ENCODE results near the gene PIEZO1.
"Not testable (repeated sequence)": the region's sequence is repeated elsewhere in the genome, so short reads cannot be mapped to it uniquely, and the experiment has no call there.

The PIEZO1 gene

DNA sequence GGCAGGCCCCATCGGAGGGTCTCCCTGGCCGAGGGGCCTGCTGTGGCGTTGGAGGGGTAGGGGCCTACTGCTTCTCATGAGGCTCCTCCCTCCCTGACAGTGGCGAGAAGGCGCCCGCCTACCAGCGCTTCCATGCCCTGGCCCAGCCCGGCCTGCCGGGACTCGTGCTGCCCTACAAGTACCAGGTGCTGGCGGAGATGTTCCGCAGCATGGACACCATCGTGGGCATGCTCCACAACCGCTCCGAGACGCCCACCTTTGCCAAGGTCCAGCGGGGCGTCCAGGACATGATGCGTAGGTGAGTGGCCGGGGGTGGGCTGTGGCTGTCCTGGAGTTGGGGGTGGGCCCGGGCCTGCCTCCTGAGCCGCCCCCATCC, 20.3 kb upstream of the PIEZO1 start:
- no peak for DNase-seq (ENCODE audit: low spot score)

DNA sequence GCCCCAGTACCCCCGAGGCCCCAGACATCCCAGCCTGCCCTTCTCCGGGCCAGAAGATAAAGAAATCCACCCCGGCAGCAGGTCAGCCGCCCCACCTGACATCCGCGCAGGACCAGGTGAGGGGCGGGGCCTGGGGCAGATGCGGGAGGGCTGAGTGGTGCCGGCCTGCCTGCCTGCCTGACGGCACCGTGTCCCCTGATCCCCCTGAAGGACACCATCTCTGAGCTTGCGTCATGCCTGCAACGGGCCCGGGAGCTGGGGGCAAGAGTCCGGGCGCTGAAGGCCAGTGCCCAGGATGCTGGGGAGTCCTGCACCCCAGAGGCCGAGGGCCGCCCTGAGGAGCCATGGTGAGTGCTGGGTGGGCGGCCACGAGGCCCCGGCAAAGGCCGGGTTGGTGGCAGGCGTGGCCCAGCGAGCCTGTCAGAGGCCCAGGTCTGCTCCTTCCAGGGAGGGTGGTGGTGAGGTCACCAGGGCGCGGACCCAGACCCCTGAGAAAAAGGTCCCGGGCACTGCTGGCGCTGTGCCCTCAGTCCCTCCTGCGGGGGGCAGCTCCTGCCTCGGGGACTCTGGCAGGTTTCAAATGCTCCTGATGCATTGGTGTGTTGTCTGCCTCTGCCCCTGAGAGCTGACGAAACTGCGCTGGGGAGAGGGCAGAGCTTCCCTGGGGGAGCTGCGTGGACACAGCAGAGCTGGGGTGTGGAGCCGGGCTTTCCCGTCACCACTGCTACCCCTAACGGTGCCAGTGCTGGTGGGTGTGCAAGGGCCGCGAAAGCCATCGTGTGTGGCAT, 19.7 kb upstream of the PIEZO1 start:
- no peak for DNase-seq (ENCODE audit: low spot score)

DNA sequence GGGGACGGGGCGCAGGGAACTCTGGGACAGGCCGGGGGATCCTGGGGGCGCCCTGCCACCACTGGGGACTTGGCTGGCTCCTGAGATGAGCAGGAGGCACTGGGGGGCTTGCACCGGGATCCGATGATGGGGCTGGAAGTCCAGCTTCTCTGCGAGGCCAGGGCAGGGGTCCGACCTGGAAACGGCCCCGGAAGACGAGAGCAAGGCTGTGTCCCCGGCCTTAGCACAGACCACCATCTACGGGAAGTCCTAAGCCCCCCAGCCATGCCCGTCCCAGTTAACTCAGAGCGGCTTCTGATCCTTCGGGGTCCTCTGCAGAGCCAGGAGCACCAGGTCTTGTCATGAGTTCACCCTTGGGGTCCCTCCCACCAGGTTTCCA, 19.1 kb upstream of the PIEZO1 start:
- no peak for DNase-seq (ENCODE audit: low spot score)

DNA sequence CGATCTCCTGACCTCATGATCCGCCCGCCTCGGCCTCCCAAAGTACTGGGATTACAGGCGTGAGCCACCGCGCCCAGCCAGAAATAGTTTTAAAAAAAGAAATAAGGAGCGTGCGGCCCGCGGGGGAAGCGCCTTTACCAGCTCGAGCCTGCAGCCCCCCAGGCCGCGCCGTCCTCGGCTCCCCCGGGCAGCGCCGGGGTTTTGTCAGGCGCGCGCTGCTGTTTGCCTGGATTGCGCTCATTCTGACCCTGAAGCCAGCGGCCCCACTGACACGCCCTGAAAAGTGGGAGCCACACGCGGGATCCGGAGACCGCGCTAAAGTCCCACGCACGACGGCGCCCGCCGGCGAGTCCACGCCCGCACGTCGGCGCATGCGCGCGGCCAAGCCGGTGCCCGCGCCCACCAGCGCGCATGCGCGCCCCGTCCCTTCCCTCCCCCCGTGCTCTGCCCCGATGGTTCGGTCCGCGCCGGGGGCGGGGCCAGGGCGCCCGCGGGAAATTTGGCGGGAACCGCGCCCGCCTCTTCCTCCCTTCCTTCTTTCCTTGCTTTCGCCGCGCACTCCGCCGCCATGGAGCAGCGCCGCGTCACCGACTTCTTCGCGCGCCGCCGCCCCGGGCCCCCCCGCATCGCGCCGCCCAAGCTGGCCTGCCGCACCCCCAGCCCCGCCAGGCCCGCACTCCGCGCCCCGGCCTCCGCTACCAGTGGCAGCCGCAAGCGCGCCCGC, 18.4 kb upstream of the PIEZO1 start, which contains the start of gene CDT1:
CDT1 (plus strand) TSS at position 526 of the 724 bp plus-strand sequence; CDS start at position 569, 43 bp downstream.
- DNase-seq (ENCODE audit: low spot score) = peak; percentile 100

DNA sequence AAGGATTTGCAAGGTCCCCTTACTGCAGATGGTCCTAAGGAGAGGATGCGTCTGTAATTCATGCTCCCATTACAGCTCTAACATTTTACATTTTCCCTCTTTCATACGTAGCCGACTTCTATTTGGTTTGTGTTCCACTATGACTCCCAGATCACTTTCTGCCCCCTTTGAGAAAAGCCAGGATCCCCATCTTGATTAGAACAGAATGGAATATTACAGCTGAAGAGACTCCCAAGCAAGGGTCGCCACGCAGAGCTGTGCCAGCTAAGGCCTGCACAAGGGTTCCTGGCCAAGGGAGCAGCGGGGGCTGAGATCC, 15.2 kb upstream of the PIEZO1 start:
- DNase-seq (ENCODE audit: low spot score) = no peak

DNA sequence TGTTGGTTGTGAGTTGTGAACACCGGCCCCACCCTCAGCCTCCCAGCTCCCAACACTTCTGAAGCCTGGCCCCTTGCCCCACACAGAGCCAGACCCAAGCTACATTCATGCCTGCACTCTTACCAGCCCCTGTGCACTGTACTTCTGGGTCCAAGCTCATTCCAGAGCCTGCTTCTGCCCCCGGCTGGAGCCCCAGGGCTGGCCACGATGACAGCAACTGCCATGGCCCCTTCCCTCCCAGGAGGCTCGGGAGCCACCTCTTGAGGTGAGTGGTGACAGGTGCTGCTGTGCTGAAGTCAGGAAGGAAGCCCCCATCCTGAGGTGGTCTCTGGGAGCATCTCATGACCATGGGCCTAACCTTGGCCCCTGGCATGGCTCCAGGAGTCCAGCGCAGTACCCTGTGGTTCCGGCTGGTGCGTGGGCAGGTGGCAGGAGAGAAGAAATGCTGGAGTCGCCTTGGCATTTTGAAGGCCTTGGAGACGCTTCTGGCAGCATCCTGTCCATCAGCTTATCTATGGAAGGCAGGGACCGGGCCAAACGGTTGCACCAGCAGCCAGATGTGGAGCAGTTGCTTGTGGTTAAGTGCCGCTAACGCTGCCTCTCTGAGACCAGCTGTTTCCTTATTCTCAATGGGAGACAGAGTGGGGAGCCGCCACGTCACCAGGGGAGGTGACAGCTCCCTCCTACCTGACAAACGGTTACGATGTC, 14.7 kb upstream of the PIEZO1 start:
- no peak for DNase-seq (ENCODE audit: low spot score)

DNA sequence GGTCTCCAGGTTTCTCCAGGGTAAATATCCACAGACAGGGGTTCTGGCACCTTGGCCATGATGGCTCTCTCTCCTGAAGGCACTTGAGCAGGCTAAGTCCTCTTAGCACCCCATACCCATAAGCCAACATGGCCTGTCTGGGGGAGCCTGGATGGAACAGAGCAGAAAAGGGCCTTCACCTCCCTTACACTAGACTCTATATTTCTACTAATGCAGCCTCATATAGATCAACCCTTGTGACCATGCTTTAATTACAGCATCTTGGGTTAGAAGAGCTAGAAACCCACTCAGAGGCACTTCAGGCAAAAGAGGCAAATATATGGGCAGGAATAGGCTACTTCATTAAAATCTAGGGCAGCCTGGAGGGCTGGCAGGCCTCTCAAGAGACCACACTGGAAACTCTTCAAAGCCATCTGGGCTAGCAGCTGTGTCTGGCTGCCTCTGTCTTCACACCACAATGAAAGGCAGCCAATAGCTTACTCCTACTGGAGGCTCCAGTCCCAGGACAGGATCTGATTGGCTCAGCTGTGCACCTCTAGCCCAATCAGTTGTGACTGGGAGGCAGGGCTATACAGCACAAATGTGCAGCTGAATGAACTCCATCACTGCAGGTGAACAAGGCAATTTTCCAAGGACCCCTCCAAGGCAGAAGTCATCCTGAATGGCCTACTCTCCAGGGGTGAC, 13.9 kb upstream of the PIEZO1 start:
- no peak for DNase-seq (ENCODE audit: low spot score)

DNA sequence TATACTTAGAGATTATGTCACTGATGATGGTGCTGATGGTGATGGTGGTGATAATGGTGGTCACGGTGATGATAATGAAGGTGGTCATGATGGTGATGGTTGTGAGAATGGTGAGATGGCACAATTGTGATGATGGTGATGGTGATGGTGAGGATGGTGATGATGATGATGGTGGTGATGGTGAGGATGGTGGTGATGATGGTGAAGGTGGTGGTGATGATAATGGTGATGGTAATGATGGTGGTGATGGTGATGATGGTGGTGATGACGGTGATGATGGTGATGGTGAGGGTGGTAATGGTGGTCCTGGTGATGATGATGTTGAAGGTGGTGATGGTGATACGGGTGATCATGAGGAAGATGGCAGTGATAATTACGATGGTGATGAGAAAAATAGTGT, 13.1 kb upstream of the PIEZO1 start:
- DNase-seq (ENCODE audit: low spot score) = no peak

DNA sequence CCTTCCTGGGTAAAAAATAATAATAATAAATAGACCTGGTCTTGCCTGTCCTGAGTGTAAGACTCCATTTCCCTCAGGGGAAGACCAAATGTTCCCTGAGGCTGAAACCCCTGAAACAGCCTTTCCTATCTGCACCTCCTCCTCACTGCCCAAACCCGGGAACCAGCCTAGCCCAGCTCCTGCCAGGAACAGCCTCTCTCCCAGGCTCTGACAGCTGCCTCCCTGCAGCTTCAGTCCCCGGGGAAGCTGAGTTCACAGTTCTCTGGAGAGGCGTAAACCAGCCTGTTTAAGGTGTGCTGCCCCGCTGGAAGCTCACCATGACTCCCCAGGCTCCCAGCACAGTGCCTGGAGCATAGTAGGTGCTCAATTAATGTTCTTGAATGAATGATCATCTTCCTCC, 11.3 kb upstream of the PIEZO1 start:
- no peak for DNase-seq (ENCODE audit: low spot score)

DNA sequence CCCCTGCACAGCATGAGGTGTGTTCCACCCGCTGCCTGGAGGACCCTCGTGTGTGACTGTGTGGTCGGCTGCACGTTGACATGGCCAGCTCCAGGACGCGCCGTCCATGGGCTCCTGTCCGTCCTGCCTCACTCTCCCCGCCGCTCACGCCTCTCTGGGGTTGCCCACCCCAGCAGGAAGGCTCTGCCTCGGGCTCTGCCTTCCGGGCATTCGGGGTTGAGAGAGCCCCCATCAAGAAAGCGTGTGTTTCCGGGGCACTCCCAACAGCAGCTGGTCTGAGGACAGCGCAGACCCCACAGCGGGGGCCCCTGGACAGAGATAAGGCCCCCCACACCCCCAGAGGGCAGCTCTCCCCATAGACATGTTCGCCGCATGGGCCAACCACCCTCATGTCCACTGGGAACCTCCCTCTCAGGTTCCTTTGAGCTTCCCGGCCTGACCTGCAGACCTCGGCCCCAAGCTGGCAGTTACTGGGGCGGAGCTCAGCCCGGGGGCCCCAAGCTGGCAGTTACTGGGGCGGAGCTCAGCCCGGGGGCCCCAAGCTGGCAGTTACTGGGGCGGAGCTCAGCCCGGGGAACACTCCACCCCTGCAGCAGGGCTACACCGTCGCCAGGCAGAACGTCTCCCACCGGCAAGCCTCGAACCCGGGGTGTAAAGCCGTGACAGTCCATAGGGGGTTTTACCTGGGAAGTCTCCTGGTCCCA, 8.4 kb upstream of the PIEZO1 start:
- no peak for DNase-seq (ENCODE audit: low spot score)

DNA sequence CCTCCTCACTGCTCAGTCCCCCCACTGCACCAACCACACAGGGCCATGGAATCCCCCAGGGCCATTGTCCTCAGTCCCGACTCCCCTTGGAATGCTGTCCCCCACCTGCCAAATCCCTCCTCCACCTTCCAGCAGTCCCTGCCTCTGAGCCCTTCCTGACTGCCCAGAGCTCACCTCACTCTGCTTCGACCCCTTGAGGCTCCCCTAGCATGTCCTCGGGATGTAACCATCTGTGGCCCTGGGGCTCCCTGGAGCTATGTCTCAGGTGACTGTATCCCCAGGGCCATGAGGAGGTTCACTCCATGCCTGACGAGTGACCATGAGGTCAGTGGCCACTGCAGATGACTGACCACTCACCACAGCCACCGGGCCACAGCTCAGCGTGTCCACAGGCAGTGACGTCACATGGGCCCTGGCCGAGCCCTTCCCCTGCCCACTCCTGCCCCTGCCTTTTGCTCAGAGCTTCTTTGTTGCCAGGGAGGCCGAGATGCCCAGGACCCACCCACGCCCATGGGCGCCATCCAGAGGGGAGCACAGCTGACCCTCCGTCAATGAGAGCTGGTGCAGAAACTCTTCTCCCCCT, 7.7 kb upstream of the PIEZO1 start:
- DNase-seq (ENCODE audit: low spot score) = no peak

DNA sequence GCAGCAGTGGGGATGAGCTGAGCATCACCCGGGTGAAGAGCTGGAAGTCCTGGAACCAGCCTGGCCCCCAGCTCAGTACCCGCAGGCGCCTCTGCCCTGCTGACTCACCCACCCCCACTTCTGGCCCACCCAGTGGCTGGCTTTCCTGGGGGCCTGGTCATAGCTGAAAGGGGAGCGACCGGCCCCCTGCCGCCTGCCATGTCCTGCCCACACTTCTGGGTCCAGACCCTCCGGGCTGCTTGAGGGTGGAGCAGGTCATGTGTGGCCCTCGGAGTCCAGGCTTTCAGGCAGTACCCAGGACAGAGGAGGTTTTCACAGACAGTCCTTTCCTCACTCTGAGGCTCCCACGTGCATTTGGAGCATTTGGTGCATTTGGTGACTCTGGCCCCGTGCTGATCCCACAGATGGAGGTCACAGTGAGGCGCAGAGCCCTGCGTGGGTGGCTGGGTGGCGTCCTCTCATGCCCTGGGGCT, 7.1 kb upstream of the PIEZO1 start:
- DNase-seq (ENCODE audit: low spot score) = no peak

DNA sequence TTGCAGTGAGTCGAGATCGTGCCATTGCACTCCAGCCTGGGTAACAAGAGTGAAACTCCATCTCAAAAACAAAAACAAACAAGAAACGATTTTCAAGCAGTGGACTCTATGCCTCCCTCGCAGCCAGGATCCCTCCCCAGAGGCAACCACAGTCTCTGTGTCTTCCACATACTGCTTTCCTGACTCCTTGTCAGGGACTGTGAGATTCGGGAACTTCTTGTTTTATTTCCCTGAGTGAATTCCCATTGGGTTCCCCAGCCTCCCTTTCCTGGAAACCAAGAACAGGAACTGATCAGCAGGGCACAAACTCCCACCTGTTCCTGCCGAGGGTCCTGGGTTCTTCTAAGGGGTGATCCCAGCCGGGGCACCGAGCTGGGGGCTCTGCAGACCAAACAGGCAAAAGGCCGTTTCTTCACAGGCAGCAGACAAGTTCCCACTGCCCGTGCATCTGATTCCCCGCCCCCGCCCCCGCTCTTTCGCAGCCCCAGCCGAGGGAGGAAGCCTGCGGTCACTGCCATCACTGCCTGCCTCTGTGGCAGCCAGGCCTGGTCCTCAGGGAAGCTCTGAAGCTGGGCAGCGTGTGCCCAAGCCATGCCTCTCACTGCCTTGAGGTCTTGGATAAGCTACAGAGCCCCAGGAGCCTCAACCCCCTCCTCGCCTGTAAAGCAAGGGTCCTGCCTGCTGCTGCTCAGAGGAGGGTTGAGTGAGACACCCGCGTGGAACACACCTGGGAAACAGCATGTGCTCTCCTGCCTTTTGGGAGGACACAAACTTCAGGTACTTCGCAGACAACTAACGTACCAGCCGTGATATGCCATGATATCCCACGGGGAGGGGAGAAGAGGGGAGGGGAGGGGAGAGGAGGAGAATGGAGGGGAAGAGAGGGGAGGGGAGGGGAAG, 5.5 kb upstream of the PIEZO1 start:
- DNase-seq (ENCODE audit: low spot score) = peak; percentile 41

DNA sequence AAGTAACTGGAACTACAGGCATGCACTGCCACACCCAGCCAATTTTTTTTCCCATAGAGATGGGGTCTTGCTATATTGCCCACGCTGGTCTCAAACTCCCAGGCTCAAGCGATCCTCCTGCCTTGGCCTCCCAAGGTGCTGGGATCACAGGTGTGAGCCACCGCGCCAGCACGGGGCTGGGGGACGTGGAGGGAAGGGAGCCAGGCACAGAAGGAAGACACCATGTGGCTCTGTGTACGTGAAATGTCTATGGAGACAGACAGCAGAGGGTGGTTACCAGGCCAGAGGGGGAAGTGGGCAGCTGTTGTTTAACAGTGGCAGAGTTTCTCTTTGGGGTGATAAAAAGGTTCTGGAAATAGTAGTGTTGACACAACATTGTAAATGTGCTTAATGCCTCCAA, 4.6 kb upstream of the PIEZO1 start:
- DNase-seq (ENCODE audit: low spot score) = no peak

DNA sequence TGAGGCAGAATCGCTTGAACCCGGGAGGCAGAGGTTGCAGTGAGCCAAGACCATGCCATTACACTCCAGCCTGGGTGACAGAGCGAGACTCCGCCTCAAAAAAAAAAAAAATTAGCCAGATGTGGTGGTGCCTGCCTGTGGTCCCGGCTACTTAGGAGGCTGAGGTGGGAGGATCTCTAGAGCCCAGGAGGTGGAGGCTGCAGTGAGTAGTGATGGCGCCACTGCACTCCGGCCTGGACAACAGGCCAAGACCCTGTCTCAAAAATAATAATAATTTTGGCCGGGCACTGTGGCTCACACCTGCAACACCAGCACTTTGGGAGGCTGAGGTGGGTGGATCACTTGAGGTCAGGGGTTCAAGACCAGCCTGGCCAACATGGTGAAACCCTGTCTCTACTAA, 3.7 kb upstream of the PIEZO1 start:
- DNase-seq (ENCODE audit: low spot score) = not testable (repeated sequence)

DNA sequence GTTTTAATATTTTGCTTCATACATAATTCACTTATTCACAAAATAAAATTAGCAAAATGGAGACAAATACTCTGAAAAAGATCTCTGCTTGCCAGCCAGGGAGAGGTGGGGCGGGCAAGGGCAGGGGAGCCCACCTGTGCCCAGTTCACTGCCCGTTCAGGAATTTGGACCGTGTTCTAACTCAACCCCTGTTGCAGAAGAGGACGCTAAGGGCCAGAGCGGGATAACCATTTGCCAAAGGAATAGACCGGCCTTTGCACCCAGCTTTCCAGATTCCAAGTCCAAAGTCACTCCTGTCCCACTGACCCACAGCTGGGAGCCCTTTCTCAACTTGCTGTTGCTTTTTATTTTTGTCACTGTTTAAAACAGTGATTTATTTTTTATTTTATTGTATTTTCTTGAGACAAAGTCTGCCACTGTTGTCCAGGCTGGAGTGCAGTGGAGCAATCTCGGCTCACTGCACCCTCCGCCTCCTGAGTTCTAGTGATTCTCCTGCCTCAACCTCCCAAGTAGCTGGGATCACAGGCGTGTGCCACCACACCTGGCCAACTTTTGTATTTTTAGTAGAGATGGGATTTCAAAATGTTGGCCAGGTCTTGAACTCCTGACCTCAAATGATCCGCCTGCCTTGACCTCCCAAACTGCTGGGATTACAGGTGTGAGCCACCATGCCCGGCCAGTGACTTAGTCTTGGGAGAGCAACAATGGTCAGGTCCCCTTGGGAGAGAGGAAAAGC, 2.7 kb upstream of the PIEZO1 start:
- DNase-seq (ENCODE audit: low spot score) = no peak

DNA sequence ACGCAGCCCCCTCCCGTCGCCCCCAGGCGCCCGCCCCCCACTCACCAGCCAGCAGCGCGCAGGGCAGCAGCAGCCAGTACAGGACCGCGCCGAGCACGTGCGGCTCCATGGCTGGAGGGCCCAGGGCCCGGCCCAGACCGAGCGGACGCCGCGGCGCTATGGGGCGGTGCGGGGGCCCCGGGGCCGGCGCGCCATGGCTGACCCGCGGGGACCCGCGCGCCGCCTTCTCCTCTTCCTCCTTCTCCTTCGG, 239 bp downstream of the PIEZO1 start:
- DNase-seq (ENCODE audit: low spot score) = no peak

DNA sequence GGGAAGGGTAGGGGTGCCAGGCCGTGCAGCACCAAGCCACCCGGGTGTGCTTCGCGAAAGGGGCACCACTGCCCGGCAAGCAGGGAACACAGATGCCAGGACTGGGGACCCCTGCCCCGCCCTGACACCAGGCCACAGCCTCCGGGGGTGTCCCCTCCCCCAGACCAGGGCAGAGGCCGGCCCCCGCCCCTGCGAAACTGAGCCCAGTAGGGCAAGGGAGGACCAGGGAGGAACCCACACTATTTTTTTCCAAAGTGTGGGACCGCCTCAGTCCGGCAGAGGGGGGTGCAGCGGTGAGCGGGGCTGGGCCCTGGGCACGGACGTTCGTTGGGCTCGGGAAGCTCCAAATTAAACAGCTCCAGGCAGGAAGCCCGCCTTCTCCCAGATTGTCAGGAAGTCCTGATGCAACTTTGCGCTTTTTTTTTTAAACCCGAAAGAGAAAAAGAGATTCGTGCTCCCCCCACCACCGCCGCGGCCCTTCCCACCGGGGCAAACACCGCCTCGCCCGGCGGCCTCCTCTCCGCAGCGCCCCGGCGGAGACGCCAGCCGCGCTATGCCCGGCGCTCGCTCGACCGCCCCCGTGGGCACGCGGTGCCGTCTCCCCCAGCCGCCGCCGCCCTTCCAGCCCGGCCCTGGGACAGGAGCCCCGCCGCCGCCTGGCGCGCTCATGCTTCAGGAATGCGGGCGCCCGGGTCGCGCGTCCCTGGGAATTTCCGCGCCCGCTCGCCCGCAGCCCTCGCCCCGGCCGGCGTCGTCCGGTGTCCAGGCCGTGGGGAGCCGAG, 755 bp downstream of the PIEZO1 start:
- DNase-seq (ENCODE audit: low spot score) = peak; percentile 90

DNA sequence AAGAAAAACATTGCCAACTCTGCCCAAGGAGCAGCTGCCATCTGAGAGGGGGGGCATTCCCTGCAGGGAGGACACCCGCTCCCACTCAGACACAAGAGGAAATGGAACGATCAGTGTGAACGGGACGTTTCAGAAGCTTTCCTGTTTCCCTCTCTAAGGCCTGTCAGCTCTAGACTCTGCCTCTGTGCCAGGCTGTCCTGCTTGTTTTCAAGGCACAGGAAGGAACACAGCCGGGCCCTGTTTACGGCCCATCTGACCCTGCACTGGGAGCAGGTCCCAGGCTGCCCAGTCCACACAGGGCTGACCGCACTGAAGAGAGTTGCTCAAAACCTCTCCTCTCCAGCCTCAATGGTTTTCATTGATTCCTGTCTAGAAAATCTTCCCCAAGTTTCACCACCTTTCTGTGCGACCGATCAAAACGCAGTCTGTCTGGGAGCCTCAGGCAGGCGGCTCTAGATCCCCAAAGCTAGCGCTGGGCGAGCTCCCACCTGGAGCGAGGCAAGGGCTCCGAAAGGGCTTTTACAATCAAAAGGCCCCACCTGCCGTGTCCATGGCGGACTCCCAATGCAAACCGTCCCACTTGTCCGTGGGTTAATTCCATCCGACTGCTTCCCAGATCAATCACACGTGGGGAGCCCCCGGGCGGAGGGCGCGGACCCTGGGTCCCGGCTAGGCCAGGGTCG, 1.5 kb downstream of the PIEZO1 start:
- DNase-seq (ENCODE audit: low spot score) = no peak
